COLO829 (cell line): ENCODE results near the gene REX1BD.
A peak's percentile ranks its signal among the peaks of the same experiment; 100 is the strongest.
"Not testable (repeated sequence)": the region's sequence is repeated elsewhere in the genome, so short reads cannot be mapped to it uniquely, and the experiment has no call there.

ENCODE experiments used
- DNase-seq: peaks from one replicate; pipeline ENCODE4 v3.0.0; 2012; ENCODE audit warnings: low spot score

REX1BD gene

DNA sequence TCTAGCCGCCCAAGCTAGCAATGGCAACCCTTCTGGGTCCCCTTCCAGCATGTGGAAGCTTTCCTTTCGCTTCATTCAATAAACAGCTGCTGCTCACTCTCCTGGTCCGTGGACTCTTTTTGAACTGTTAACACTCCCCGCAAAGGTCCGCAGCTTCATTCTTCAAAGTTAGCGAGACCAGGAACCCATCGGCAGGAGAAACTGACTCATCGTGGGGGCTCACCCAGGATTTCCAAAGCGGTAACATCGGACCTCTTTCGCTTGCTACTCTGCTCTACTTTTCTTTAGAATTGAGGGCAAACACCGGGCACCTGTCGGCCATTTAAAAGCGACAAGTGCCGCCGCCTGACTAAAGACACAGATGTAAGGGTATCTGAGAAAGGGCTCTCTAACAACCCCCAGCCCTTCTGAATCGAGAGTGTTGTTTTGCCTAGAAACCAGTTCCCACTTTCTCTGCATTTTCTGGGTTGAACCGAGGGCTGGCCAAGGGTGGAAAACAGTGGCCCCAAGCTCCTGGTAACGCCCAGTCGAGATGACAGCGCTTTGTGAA, 11.2 kb upstream of the REX1BD start:
- DNase-seq: no peak

DNA sequence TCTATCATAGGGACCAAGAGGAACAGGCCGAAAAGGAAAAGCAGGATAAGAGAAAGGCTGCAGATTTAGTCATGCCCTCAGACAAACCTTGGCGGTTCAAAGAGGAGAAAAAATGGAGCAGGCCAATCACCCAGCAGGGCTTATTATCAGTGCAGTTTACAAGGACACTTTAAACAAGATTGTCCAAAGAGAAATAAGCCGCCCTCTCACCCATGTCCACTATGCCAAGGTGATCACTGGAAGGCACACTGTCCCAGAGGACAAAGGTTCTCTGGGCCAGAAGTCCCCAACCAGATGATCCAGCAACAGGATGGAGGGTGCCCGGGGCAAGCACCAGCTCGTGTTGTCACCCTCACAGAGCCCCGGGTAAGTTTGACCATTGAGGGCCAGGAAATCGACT, 8.3 kb upstream of the REX1BD start:
- no peak for DNase-seq

DNA sequence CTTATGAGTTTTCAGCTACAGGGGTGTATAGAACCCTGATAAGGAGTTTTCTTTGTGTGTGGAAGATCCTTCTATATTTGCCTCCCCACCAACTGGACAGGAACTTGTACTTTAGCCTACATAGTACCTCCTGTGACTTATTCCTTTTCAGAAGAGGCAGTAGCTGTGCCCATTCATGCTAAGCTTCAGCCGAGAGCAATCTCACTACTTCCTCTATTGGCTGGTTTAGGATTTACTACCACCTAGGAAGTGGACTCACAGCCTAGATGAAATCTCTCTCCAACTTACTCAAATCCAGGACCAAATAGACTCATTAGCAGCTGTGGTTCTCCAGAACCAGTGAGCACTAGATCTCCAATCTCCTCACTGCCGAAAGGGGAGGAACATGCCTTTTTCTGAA, 2.3 kb upstream of the REX1BD start:
- DNase-seq: no peak

DNA sequence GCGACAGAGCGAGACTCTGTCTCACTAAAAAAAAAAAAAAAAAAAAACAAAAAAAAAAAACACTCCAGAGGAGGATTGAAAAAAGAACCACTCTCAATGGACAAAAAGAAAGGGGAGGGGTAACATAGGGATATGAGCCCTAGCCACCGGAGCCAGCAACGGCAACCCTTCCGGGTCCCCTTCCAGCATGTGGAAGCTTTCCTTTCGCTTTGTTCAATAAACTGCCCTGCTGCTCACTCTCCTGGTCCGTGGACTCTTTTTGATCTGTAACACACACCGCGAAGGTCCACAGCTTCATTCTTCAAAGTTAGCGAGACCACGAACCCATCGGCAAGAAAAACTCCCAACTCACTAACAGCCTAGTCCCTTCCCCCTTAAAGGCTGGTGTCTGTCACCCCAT, 1.0 kb upstream of the REX1BD start:
- no peak for DNase-seq

DNA sequence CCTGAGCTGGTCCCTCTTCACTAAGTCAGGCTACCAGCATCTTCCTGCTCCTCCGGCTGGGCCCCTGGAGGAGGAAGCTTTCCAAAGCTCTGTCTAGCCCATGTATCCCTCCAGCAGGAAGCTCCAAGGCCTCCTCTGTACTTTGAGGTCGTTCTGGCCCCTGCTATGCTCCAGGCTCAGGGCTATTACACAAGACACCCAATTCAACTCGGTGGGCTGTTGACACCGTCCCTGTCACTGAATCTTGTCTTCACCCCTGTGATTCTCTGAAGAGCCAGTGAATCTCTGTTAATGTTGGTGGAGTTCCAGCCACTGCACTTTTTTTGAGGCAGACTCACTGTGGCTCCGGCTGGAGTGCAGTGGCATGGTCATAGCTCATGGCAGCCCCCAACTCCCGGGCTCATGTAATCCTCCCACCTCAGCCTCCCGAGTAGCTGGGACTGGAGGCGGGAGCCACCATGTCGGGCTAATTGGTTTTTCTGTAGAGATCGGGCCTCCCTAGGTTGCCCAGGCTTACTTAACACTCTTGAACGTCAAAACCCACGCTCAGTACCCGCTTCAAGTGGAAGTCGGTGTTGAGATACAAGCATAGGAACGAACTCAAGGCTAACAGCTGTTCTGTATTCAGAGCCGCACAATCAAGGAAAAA, 512 bp upstream of the REX1BD start:
- DNase-seq: no peak

DNA sequence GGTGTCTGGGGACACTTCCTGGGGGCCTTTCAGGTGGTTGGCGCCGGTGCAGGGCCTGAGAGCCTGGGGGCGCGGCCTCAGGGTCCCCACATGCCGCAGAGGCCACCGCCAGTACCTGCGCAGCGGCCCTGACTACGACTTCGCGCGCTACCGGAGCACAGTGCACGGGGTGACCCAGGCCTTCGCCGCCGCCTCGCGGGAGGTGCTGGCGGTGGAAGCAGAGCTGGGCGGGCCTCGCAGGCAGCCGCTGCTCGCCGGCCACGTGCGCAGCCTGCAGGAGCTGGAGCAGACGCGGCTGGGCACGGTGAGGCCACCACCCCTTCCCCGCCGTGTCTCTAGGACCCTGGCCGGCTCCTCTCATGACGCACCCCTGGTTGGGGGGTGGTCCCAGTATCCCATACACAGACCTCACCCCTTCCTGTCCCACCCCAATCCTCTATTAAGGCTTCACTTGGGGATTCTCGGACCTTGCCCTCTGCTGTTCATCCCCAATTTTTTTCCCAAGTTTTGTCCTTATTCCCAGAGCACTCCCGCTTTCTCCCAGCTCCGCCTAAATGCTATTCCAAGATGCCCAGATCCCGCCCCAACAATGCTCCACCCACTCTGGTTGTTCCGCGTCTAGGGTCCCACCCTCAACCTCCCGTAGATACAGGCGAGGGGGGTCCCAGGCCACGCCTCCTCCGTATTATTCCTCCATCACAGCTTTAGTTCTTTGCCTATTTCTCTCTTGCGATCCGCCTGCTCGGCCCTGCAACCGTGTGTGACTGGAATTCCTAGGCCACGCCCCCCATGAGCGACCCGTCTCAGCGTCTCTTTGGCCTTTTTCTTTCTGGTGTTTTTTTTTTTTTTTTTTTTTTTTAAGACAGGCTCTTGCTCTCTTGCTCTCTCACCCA, 1.0 kb downstream of the REX1BD start:
- no peak for DNase-seq

DNA sequence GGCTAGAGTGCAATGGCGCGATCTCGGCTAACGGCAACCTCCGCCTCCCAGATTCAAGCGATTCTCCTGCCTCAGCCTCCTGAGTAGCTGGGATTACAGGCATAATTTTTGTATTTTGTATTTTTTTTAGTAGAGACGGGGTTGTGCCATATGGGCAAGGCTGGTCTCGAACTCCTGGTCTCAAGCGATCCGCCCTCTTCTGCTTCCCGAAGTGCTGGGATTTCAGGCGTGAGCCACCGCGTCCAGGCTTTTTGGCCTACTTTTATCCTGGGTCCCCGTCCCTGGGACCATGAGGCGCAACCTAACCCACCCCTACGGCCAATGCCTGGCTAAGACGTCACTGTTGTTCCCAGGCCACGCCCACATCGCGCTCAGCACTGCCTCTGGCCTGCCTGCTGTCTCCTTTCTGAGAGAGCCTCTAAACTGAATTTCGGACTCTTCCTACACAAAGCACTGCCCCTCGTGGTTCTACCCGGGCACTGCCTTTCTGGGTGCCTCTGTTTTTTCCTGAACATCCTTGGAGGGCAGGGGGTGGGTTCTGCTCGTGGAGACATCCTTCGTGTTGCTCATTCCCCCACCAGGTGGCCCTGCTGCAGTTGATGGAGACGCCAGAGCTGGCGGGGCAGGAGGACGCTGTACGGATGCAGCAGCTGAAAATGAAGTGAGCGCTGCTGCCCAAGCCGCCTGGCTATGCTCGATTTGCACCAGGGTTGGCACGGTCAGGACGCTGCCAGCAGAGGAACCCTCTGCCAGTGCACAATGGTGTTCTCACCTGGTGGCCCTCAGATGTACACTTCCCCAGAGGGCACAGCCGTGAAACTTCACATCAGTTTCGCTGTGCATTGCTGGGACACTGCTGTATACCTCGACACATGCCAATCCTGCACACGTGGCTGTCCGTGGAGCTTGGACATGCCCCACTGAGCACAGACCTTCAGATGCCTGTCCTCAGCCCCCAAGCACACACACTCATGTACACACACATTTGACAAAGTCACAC, 2.0 kb downstream of the REX1BD start:
- no peak for DNase-seq

DNA sequence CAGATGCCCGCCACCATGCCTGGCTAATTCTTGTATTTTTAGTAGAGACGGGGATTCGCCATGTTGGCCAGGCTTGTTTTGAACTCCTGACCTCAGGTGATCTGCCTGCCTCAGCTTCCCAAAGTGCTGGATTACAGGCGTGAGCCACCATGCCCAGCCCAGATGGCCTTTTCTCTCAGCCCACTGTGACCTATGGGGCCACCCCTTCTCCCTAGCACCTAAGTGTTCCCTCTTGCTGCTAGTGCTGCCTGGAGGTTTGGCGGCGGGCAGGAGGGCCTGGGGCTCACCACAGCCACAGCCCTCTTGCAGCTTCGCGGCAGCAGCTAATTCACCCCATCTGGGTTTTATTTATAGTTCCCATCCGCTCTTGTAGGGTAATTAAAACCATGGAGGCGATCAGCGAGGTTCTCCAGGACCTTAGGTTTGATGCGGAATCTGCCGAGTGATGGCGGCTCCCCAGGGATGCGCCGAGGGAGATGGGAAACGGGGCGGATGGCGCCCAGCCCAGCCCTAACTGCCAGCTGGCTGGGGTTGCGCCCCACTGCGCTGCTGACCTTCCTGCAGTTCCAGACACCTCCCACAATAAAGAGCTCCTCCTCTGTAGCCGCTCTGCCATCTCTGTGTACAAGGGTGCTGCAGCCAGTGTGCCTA, 3.3 kb downstream of the REX1BD start:
- no peak for DNase-seq

DNA sequence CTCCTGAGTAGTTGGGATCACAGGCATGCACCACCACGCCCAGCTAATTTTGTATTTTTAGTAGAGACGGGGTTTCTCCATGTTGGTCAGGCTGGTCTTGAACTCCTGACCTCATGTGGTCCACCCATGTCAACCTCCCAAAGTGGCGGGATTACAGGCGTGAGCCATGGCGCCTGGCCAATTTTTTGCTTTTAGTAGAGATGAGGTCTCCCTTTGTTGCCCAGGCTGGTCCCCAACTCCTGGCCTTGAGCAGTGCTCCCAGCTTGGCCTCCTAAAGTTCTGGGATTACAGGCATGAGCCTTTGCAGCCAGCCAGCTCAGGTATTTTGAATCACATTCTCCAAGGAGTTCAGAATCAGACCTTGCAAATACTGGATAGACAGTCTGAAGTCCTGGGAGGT, 4.1 kb downstream of the REX1BD start:
- DNase-seq: not testable (repeated sequence)

DNA sequence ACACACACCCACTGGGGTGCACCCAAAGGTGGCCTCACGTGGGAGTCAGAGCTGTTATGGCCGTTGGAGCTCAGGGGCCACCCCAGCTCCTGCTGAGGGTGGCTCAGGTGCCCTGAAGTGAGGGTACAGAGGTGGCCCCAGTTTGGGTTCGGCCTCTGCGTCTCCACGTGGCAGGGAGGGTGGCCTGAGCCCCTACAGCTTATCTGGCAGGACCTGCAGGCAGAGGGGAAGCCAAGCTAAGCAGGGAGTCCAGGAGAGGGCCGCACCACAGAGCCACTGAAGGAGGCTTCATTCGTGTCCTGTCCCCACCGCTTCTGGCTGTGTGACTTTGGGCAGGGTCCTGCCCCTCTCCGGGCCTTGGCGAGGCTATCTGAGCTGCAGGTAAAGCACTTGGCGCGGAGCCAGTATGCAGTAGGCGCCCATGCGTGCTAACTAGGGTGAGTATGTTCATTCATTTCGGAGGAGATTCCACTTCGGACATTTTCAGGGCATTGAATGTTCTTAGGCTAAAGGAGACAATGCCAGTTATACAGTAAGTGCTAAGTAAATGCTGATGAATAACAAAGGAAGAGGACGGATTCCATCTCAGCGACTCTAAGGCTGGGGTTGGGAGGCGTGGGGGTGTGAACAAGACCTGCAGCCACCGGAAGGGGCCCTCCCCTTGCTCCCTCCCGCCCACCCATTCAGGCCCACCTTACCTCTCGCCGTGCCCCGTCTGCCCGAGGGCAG, 4.9 kb downstream of the REX1BD start:
- no peak for DNase-seq

DNA sequence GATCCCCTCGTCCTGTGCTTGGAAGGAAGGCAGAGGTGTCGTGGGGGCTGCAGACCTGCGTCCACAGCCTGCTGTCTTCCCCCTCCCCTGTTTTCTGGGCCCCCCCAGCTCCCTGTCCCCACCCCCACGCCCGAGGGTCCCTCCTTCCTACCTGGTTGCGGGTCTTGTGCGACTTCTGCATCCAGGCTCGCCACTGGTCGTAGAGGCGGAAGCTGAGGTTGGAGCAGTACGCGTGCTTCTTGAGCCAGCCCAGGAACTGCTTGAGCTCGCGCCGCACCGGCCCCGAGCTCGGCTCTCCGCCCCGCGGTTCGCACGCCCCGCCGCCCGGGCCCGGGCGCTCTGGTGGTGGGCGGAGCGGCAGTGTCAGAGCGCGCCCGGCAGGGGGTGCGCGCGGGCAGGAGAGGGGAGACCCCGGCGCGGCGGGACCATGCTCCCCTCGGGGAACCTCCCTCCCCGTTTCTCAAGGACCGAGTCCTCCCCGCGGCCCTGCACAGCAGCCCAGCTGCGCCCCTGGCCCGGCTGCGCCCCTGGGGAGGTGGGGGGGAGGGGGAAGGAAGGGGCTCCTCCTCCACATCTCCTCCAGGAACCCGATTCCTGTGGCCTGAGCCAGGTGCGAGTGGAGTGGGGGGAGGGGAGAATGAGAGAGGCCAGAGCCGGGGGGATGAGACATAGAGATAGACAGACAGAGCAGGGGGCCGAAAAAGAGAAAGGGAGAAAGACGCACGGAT, 5.7 kb downstream of the REX1BD start:
- DNase-seq: peak; percentile 57

DNA sequence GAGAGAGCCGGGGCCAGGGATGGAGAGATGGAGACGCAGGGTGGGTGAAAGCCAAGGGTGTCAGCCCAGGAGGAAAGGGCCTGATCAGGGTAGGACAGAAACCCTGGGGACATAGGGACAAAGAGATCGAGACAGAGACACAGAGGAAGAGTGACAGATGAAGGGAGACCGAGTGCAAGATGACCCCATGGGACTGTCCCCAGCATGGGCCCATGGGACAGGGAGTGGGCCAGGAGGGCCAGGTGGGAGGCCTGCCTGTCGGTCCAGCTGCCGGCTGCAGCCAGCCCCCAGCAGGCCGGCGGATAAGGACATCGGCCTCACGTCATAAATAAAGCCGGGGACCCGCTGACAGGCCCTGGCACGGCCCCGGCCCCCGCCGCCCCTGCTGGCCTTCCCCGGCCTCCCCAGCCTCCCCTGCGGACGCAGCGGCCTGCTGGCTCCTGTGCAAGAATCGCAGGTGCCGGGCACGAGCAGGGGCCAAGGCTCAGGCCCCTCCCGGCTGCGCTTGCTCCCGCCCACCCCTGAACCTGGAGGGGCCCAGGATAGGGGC, 6.3 kb downstream of the REX1BD start:
- DNase-seq: no peak

DNA sequence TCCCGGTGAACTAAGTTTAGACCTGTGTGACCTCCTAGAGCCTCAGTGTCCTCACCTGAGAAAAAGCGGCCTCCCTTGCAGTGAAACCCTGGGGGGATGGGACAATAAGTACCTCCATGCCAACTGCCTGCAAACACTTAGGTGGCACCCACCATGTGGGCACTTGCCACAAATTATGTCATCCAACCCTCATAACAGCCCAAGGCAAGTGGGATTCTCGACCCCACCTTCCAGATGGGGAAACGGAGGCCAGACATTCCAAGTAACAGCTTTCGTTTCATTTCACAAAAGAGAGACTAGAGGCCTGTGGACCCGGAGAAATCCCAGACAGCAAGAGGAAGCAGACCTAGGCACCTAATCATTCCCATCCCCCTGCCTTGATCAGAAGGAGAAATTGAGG, 6.9 kb downstream of the REX1BD start:
- no peak for DNase-seq

DNA sequence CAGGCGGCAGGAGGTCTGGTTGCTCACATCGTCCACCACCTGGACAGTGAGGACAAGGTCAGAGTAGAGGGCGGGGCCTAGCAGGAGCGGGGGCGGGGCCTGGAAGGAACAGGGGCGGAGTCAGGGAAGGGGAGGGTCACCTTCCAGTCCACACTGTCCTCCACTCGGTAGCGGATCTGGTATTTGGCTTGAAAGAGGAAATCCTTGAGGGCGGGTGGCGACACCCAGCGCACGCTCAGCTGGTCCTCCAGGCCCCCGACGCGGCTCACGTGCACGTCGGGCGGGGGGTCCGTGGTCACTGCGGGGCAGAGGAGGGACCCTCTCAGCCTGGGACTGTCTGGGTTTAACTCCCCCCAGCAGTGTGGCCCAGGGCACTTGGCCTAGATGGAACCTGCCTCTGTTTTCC, 8.2 kb downstream of the REX1BD start:
- DNase-seq: peak; percentile 64

DNA sequence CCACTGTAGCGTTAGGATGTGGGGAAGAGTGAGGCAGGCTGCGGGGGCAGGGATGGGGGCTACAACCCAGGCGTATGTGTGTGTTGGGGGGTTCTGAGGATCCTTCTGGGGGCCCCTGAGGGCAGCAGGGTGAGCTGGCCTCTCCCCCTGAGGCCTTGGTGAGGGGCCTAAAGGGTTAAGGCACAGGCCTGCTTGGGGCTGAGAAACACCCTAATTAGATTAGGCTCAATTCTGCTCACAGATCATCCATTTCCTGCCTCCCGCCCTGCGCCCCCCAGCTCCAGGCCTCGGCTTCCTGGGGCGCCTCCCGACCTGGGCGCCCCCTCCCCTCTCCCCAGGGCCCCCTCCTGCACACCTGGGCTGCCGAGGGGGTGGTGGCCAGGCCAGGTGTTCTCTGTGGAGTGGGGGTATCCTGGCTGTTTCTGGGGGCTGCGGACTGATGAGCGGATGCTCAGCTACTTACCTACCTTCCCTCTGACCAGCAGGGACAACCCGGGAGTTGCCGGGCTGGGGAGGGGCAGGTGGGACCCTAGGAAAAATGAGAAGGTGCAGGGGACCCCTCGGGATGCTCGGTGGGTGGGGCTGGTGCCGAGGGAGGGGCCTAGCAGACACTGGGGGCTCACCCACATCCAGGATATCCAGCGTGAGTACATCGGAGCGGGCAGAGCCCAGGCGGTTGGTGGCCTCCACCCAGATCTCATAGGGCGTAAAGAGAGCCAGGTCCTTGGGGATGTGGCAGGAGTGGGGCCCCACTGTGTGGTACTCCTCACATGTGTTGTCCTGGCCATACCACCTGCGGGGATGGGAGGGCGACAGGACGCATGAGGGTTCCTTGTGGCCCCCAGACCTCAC, 9.4 kb downstream of the REX1BD start:
- DNase-seq: no peak

DNA sequence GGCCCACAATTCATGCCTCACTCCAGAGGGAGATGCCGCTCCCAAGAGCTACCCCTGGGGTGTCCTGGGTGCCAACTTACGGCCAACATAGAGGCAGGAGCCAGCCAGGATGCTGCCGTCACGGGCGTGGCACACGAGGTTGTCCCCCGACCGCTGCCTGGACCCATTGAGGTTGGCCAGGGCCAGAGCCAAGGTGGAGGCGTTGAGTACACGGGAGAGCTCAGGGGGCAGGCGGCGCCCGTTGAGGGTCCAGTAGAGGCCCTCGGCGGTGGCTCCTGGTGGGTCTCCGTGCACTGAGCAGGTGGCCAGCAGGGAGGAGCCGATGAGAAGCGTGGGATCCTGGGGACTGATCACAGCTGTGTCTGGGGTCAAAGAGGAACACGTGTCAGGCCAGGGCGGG, 10.9 kb downstream of the REX1BD start:
- no peak for DNase-seq

DNA sequence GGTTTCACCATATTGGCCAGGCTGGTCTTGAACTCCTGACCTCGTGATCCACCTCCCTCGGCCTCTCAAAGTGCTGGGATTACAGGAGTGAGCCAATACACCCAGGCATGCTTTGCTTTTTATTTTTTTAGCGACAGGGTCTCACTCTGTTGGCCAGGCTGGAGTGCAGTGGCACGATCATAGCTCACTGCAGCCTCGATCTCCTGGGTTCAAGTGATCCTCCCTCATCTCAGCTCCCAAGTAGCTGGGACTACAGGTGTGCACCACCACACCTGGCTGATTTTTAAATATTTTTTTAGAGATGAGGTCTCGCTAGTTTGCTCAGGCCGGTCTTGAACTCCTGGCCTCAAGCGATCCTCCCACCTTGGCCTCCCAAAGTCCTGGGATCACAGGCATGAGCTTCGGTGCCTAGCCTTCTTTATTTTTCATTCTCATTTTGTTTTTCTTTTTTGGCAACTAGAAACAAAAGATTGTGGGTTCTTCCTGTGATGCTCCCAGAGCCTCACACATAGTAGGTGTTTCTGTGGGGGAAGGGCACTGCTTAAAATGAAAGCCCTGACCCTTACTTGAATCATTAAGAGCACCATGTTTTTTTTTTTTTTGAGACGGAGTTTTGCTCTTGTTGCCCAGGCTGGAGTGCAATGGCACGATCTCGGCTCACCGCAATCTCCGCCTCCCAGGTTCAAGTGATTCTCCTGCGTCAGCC, 12.2 kb downstream of the REX1BD start:
- not testable (repeated sequence) for DNase-seq

DNA sequence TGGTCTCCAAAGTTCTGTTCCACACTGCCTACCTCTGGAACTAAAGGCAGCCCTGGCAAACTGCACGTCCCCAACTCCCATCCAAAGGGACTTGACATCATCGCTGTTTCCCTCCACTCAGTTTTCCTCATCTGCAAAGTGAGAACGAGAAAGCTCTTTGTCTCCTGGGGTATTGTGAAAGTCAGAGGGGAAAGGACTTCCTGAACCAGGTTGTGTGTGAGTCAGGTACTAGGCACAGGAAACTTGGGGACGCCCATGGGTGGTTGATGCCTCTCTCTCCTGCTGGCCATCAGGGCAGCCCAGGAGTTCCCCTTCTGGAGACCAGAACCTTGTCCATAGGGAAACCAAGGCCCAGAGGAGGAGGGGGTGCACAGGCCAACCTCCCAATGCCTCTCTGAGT, 13.3 kb downstream of the REX1BD start:
- no peak for DNase-seq
